GM19351 (cell line): ENCODE results near the gene SUPT3H.
A peak's percentile ranks its signal among the peaks of the same experiment; 100 is the strongest.
"Not testable (repeated sequence)": the region's sequence is repeated elsewhere in the genome, so short reads cannot be mapped to it uniquely, and the experiment has no call there.

ENCODE experiments used
- ATAC-seq: cut with Tn5 transposase; IDR thresholded peaks from one replicate; pipeline ENCODE4 v1.9.1; 2021; ENCODE audit warnings: mild to moderate bottlenecking, moderate library complexity; ENCODE audit not compliant: unreplicated experiment

SUPT3H gene

GRCh38 chr6:45187836-45188235, 189.9 kb downstream of the SUPT3H start:
- no peak for ATAC-seq

- no peak for ATAC-seq
Observed at GRCh38 chr6:45185403-45186251, 192.1 kb downstream of the SUPT3H start.

- no peak for ATAC-seq
Observed at GRCh38 chr6:45184937-45185336, 192.8 kb downstream of the SUPT3H start.

GRCh38 chr6:45184040-45184439, 193.7 kb downstream of the SUPT3H start:
- no peak for ATAC-seq

GRCh38 chr6:45176373-45176772, 201.4 kb downstream of the SUPT3H start:
- not testable (repeated sequence) for ATAC-seq

- no peak for ATAC-seq
Observed at GRCh38 chr6:45175272-45175671, 202.5 kb downstream of the SUPT3H start.

GRCh38 chr6:45174045-45174444, 203.7 kb downstream of the SUPT3H start:
- ATAC-seq = no peak

- ATAC-seq = no peak
Observed at GRCh38 chr6:45171380-45171779, 206.4 kb downstream of the SUPT3H start.

GRCh38 chr6:45170309-45170708, 207.4 kb downstream of the SUPT3H start:
- ATAC-seq = no peak

- ATAC-seq = no peak
Observed at GRCh38 chr6:45169815-45170214, 207.9 kb downstream of the SUPT3H start.

- peak; percentile 86 for ATAC-seq
Observed at GRCh38 chr6:45163952-45164766, 213.6 kb downstream of the SUPT3H start.

GRCh38 chr6:45160305-45160704, 217.4 kb downstream of the SUPT3H start:
- no peak for ATAC-seq

GRCh38 chr6:45156075-45156474, 221.7 kb downstream of the SUPT3H start:
- ATAC-seq = peak; percentile 99

GRCh38 chr6:45155341-45155894, 222.3 kb downstream of the SUPT3H start:
- ATAC-seq = no peak

- ATAC-seq = no peak
Observed at GRCh38 chr6:45154679-45155078, 223.1 kb downstream of the SUPT3H start.

GRCh38 chr6:45148711-45149341, 228.9 kb downstream of the SUPT3H start:
- no peak for ATAC-seq

GRCh38 chr6:45148278-45148677, 229.5 kb downstream of the SUPT3H start:
- ATAC-seq = no peak

- ATAC-seq = not testable (repeated sequence)
Observed at GRCh38 chr6:45145658-45146057, 232.1 kb downstream of the SUPT3H start.

- no peak for ATAC-seq
Observed at GRCh38 chr6:45138765-45139164, 239.0 kb downstream of the SUPT3H start.

- no peak for ATAC-seq
Observed at GRCh38 chr6:45136495-45136894, 241.2 kb downstream of the SUPT3H start.

- ATAC-seq = no peak
Observed at GRCh38 chr6:45132658-45133294, 245.0 kb downstream of the SUPT3H start.
